NCI-H128 (cell line): ENCODE data around the gene ABRACL.

Experiments used
- DNase-seq: peaks from one replicate; lab custom pipeline; 2025; ENCODE audit not compliant: unreplicated experiment; lab: John Stamatoyannopoulos, UW

ABRACL gene

DNA sequence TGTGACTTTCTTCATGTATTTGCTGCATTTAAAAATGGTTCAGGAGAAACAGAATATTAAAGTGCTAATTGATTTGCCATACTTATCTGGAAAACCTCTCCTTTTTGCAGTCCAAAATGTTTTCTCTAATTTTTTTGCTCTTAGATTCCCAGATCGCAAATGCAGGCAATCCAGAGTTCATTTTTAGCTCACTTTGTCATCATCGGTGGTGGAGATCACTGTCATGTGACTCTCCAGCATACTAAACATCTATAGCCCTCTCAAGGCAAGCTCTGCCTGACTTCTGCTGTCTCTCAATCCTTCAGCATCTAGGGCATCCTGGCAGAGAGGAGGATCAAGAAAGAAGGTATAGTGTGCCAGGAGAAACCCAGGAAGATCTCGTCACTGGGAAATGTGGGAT is 24.8 kb downstream of the ABRACL start:
- no peak for DNase-seq

DNA sequence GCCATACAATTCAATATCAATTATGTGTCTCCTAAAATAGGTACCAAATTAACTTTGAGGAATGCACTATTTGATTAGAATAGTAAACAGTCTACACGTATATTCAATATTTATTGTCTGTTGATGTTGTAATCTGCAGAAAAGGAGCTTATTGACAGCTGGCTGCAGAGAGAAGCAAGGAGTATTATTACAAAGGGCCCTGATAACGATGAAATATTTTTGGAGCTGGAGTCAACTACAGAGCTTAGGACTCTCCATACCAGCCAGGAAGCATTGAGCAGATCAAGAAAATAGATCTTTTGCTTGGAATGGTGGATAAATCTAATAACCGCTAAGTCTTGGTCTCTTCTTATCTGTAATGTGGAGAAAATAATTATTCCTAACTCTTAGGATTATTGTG is 25.5 kb downstream of the ABRACL start:
- DNase-seq: no peak

DNA sequence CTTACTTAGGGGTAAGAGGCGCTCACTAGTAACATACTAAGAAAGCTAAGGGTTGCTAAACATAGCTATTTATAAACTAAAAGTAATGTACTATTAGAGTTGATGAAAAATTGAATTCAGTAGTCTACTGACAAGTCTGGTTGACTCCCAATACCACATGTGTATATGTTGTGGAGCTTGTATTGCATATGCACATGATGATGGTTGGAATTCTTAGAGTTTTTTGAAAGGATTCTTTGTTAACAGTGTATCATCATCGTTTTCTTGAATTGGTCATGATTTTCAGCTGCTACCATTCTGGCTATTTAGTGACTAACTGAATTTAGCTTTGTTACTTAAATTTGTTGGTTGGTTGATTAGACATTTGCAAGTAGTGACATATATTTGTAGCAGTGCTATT is 27.2 kb downstream of the ABRACL start:
- no peak for DNase-seq

DNA sequence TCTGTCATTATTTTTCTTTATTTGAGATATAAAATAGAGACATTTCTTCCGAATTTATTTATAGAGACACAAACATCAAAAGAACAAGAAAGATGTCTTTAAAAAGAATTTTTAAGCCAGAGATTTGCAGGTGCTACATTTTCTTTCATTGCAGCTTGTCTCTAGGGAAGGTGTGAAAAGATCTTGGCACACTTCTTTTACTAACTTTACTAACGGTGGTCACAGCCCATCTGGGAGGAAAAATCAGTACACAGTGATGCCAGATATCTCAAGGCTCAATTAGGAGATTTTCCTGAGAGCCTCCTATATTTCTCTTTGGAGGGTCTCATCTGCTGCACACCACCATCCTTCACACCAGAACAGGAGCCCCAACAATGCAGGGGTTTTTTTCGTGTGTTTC is 29.5 kb downstream of the ABRACL start:
- no peak for DNase-seq

DNA sequence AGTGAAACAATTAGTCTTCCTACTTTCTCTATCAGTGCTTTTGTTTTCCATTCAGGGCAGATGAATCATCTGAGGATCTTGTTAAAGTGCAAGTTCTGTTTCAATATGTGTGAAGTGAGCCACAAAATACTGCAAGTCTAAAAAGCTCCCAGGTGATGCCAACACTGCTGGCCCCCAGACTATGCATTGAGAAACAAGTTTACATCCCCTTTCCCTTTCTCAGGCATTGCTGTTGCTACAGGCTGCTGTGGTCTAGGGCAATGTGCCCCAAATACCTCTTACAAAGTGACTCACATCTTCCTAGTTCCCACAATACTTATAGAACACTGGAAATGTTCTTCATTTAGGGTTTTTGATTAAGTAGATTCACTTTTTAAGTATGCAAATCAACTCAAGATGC is 31.8 kb downstream of the ABRACL start:
- DNase-seq: no peak

DNA sequence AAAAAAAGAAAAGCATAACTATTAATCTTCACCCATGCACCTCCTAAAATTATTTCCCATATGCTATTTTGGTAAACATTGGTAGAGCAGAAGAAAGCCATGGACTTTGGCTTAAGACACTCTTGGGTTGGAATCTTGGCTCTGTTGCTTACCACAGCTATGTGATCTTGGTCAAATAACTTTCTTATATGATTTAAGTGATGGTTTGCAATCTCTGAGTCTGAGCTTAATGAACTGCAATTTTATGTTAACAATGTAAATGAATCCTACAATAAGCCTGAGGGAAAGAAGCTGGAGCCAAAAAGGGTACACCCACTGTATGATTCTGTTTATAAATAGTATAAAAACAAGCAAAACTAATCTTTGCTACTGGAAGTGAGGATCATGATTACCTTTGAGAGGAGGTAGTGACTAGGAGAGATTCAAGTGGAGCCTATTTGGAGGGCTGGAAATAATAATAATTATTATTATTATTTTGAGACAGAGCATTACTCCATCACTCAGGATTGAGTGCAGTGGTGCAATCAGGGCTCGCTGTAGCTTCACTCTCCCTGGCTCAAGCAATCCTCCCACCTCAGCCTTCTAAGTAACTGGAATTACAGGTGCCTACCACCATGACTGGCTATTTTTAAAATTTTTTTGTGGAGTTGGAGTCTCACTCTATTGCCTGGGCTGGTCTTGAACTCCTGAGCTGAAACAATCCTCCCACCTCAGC is 34.5 kb downstream of the ABRACL start:
- no peak for DNase-seq

DNA sequence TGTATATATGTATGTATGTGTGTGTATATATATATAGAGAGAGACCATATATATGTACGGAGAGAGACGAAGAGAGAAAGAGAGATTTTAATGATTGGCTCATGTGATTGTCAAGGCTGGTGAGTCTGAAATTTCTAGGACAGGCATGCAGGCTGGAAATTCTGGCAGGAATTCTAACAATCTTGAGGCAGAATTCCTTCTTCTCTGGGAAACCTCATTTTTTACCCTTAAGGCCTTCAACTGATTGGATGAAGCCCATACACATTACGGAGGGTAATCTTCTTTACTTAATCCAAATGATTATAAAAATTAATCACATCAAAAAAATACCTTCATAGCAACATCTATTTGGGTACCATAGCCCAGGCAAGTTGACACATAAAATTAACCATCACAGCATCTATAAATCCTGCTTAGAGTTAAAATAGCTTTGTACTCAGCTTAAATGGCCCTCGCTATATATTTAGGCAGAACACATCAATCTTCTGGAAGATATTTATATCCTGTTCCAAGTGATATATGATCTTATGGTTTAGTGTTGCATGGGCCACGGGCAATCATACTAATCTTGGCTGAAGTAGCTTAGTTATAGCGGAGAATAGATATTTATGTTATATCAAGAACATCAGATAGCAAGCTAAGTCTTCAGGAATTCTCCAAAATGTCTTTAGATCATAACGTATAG is 36.6 kb downstream of the ABRACL start:
- DNase-seq: no peak

DNA sequence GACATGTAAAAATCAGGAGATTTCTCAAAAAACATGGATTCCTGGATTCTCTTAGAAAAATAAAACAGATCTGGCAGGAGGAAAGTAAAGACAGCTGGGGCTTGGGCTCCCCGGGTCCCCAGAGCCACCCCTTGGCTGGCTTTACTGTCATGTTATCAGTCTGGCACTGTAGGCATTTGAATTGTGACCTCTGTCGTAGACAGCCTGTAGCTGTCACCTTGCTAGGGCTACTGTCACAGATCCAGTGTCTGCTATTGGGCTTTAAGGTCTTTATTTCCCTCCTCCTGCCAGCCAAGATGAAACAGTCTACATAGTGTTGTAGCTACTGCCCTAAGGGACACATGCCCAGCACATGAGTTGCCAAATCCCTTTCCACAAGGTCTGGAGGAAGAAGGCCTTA is 37.5 kb downstream of the ABRACL start:
- no peak for DNase-seq

DNA sequence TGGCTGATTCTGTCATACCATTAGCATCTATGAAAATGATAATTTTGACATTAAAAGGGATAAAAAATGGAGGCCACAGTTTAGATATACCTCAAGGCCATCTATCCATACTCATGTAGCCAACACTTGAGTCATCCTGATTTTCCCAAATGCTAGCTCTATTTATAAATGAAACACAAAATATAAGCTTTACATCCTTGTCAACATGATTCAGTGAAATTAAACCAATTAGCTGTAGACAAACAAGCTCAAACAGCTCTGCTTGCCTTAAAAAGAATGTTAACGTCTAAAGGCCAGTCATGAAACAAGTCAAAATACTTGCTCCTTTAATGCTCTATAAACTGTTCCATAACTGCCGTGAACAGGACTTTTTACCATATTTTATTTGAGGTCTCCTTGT is 40.3 kb downstream of the ABRACL start:
- no peak for DNase-seq

DNA sequence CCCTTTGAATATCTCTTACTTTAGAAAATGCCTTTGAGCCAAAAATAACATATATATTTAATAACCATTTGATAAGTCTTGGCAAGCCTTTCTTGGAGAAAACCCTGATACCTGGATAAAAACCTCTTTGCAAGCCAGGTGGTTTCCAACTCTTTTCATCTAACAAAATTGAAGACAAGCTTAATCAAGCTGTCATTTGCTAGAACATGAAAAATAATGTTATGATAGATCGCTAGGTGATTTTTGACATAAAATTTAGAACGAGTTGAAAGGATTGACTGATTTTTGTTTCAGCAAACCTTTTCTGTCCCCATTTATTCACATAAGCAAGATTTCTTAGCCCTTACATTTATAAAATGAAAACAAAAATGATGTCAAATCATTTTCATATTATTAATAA is 44.6 kb downstream of the ABRACL start:
- DNase-seq: no peak

DNA sequence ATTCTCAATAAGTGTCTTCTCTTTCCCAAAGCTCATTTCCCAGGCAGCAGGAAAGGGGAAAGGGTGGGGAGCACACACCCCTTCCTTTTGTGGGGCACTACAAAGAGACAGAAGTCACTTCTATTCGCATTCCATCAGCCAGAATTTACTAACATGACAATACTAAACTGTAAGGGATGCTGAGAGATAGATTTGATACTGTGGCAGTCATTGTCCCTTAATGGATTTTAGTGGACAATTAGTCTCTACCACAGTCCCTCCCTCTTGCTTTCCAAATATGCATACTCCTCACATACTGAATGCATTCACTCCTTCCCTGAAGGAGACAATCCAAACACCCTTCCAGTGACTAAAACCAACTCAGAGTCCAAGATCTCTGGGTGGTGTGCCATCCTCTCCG is 50.5 kb downstream of the ABRACL start:
- DNase-seq: no peak

DNA sequence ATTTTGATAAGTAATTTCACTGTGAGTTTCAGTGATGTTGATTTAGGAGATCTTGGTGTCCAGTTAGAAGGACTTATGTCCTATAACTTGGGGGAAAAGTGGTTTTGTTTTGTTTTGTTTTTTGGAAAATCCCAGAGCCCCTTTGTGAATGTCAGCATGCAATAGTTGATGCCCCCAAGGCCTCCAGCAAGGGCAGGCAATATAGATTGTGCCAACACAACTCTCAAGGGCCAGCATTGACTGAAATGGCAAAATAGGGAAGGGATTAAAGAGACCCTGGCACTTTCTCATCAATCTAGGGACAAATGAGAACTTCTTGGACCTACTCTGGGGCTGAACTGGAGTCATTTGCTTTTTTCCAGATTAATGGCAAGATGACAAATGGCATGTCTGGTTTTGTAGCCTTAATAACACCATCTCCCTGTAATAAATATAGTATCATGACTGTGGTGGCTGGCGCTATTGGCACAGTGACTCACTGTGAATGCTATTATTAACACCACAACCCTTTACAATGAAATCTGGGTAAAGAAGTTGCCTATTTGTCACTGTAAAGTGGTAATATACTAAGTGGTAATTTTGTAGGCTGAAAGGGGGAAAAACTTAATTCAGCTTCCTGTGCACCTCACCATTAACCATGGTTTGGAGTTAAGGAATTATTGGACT is 51.8 kb downstream of the ABRACL start:
- DNase-seq: no peak

DNA sequence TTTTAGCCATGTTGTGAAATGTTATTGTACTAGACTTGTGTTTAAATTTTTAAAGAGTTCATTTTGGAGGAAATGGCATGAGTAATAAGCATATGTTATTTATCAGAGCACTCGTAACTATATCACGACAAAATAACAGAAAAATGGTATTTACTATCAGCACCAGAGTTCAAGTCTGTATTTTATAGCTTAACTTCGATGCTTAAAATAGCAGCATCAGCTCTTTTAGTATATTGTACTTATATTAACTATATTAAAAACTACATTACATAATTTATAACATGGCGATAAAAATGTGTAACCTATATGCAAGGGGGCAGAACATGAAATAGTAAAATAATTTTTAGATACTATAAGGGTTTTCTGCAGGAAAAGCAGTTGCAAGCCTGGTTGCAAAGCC is 52.9 kb downstream of the ABRACL start:
- no peak for DNase-seq

DNA sequence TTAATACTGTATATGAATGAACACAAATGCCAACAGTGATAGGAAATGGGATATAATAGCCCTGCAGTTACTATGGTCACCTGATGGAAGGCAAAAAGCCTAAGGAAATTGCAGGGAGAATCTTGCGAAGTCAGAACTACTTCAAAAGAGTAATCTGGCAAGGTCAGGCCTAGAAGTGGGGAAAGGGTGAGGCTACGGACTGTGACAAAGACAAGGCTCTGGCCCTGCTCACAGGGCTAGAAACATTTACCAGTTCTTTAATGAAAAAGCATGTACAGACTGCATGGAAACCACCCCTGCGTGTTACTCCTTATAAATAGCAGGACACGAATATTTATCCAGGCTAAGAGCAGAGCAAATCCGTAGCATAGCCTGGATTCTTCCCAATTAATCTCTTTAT is 53.8 kb downstream of the ABRACL start:
- DNase-seq: no peak

DNA sequence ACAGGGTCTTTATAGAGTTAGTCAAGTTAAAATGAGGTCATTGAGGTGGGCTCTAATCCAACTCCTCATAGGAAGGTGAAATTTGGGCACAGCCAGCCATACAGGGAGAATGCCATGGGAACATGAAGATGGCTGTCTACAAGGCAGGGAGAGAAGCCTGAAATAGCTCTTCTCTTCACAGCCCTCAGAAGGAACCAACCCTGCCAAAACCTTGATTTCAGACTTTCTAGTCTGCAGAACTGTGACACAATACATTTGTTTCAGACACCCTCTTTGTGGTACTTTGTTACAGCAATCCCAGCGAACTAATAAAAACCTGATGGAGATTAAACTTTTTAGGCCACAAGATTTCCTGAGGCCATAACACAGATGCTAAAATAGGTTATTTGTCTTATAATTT is 63.3 kb downstream of the ABRACL start:
- no peak for DNase-seq
